ENCODE measurements around the gene TOX3. TPM values are rescaled to one million over a fixed set of nuclear protein-coding genes. Genes with fewer than 3 reads are reported as not detected.

The TOX3 gene
- total RNA-seq, 1 donor from 2014 or later = 5.3 TPM

- no peak for DNase-seq (ENCODE audit: low spot score in 2 of 2, unreplicated experiment in 2 of 2)
Observed at GRCh38 chr16:52399116-52399515, 147.8 kb downstream of the TOX3 start.

DNA sequence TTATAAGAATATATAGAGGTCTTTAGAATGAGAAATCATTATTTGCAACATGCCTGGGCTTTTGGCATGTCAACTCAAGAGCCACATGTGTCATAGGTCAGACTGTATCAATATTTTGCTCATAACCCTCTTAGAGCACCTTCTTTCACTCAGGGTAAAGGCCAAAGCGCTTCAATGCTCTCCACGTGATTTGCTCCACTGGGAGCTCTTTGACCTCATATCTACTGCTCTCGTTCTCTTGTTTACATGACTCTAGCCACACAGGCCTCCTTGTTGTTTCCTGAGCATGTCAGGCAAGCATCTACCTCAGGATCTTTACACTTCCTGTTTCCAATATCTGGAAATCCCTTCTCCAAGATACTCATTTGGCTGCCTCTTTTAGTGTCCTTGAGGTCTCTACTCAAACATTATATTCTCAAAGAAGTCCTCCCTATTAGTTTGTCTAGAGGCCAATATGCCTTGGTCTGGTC is 148.4 kb downstream of the TOX3 start:
- Mint-ChIP-seq H3K27ac (no peak overlapping the region), H3K4me1 (no peaks in the 10 kb centered on the region), H3K9me3 (no peaks in the 10 kb centered on the region), H3K4me3 (no peak overlapping the region), H3K36me3 (no peaks in the 10 kb centered on the region), H3K27me3 (ENCODE audit: low read depth) (peaks cover 12% of the 10 kb centered on the region)
- TF ChIP-seq, protein P1, sequence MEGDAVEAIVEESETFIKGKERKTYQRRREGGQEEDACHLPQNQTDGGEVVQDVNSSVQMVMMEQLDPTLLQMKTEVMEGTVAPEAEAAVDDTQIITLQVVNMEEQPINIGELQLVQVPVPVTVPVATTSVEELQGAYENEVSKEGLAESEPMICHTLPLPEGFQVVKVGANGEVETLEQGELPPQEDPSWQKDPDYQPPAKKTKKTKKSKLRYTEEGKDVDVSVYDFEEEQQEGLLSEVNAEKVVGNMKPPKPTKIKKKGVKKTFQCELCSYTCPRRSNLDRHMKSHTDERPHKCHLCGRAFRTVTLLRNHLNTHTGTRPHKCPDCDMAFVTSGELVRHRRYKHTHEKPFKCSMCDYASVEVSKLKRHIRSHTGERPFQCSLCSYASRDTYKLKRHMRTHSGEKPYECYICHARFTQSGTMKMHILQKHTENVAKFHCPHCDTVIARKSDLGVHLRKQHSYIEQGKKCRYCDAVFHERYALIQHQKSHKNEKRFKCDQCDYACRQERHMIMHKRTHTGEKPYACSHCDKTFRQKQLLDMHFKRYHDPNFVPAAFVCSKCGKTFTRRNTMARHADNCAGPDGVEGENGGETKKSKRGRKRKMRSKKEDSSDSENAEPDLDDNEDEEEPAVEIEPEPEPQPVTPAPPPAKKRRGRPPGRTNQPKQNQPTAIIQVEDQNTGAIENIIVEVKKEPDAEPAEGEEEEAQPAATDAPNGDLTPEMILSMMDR (IDR thresholded peaks at IDR 0.05; ENCODE audit: unreplicated experiment) = no peak
- DNase-seq (ENCODE audit: low spot score in 2 of 2, unreplicated experiment in 2 of 2) = no peak

More at GRCh38 chr16:52399116-52399515, 147.8 kb downstream of the TOX3 start:
- Mint-ChIP-seq H3K36me3 (no peaks in the 10 kb centered on the region), H3K4me1 (no peaks in the 10 kb centered on the region), H3K4me3 (no peak overlapping the region), H3K9me3 (no peaks in the 10 kb centered on the region), H3K27me3 (ENCODE audit: low read depth) (peaks cover 12% of the 10 kb centered on the region), H3K27ac (no peak overlapping the region)
- TF ChIP-seq, protein P1 (IDR thresholded peaks at IDR 0.05; ENCODE audit: unreplicated experiment) = no peak

GRCh38 chr16:52398021-52398420 is 148.9 kb downstream of the TOX3 start:
- TF ChIP-seq, protein P1 (IDR thresholded peaks at IDR 0.05; ENCODE audit: unreplicated experiment) = no peak
- H3K4me3 Mint-ChIP-seq = no peak overlapping the region
- H3K36me3 Mint-ChIP-seq = no peaks in the 10 kb centered on the region
- peaks cover 15% of the 10 kb centered on the region for H3K27me3 Mint-ChIP-seq (ENCODE audit: low read depth)
- no peaks in the 10 kb centered on the region for H3K9me3 Mint-ChIP-seq
- no peaks in the 10 kb centered on the region for H3K4me1 Mint-ChIP-seq
- no peak overlapping the region for H3K27ac Mint-ChIP-seq
- no peak for DNase-seq (ENCODE audit: low spot score in 2 of 2, unreplicated experiment in 2 of 2)

DNA sequence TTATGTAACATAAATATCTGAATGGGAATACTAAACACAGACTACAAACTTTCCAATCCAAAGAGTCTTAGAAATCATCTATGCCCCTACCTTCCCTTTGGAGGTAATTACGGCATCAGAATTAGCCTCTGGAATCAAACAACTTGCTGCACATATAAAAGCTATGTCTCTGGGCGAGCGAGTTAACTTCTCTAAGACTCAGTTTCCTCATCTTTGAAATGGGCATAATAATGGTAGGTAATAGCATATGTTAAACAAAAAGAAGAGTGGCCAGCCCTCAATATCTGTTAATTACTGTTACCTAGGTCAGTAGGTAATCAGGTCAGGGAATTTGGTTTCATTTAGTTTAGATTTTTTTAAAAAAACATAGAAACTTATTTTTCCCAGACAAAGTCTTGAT is 153.5 kb downstream of the TOX3 start:
- no peaks in the 10 kb centered on the region for H3K4me1 Mint-ChIP-seq
- H3K27me3 Mint-ChIP-seq (ENCODE audit: low read depth) = peaks cover 39% of the 10 kb centered on the region

DNA sequence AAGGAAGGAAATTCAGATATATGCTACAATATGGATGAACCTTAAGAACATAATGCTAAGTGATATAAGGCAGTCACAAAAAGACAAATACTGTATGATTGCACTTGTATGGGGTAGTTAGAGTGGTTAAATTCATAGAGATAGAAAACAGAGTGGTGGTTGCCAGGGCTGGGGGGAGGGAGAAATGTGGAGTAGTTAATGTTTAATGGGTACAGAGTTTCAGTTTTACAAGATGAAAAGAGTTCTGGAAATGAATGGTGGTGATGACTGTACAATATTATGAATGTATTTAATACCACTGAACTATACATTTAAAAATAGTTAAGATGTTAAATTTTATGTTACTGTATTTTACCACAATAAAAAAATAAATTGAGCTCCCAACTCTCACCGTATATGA is 157.9 kb downstream of the TOX3 start:
- no peak overlapping the region for H3K4me3 Mint-ChIP-seq
- H3K9me3 Mint-ChIP-seq = no peaks in the 10 kb centered on the region
- no peak overlapping the region for H3K27ac Mint-ChIP-seq

More for the DNA sequence above, 153.5 kb downstream of the TOX3 start:
- no peaks in the 10 kb centered on the region for H3K36me3 Mint-ChIP-seq
- no peak overlapping the region for H3K4me3 Mint-ChIP-seq
- no peak for DNase-seq (ENCODE audit: low spot score in 2 of 2, unreplicated experiment in 2 of 2)
- TF ChIP-seq, protein P1 (IDR thresholded peaks at IDR 0.05; ENCODE audit: unreplicated experiment) = no peak
- H3K9me3 Mint-ChIP-seq = no peaks in the 10 kb centered on the region
- no peak overlapping the region for H3K27ac Mint-ChIP-seq

More for the DNA sequence above, 157.9 kb downstream of the TOX3 start:
- TF ChIP-seq, protein P1 (IDR thresholded peaks at IDR 0.05; ENCODE audit: unreplicated experiment) = no peak
- Mint-ChIP-seq H3K4me1 (peaks cover 6% of the 10 kb centered on the region), H3K36me3 (no peaks in the 10 kb centered on the region), H3K27me3 (ENCODE audit: low read depth) (peaks cover 49% of the 10 kb centered on the region)
- DNase-seq (ENCODE audit: low spot score in 2 of 2, unreplicated experiment in 2 of 2) = no peak
